NCI-H748 (cell line): ENCODE results near the gene OSGEP.
"Not testable (repeated sequence)": the region's sequence is repeated elsewhere in the genome, so short reads cannot be mapped to it uniquely, and the experiment has no call there.

ENCODE experiments used
- DNase-seq: peaks from one replicate; lab custom pipeline; 2025; ENCODE audit not compliant: unreplicated experiment; lab: John Stamatoyannopoulos, UW

OSGEP gene

DNA sequence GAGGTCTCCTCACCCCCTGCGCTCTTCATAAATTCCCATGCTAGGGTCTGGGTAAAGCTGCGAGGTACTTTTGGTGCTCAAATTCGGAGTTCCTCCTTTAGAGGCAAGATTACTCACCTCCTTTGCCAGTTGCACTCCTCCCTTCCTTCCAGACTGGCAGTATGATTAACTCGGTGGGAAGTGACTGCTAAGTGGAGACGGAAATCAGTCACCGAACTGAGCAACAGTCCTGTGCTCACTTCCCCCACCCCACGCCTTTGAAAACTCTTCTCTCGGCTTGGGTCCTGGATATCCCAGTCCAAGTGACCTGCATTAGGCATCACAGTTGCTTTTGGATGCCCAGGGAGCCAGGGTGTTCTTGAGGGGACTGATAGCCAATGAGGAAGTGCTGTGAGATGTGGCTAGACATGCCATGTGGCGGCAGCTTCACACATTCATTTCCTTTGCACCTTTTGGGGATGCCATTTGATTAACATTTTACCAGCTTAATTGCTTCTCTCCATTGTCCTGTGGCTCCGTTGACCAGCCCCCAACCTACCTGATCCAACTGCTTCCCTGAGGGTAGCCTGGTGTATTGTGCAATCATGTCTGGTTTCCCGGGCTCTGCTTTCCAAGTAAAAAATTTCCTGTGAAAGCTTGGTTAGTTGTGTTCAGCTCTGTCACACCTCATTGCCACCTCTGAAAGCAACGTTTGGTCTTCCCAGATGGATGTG is 15.4 kb upstream of the OSGEP start:
- peak; percentile 60 for DNase-seq

DNA sequence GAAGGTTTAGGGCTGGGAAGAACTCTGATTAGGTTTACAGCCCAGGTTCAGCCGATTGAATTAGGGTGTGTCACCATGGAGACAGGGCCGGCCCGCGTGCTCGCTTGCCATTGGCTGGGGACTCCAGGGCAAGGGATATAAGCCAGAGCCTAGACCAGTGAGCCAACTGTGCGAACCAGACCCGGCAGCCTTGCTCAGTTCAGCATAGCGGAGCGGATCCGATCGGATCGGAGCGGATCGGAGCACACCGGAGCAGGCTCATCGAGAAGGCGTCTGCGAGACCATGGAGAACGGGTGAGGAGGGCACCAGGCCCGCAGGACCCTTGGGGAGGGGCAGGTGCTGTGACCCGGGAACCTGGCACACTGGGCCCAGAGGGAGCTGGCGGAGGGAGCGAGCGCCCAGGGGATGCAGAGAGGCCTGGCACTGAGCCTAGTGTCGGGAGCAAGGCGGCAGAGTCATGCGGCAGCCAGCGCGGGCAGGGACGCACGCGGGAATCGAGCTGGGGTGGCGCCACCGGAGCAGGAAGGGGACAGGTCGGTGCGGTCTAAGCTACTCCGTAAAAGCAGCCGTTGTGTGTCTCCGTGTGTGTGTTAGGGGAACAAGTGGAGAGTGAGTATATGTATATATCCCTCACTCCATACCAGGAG is 14.8 kb upstream of the OSGEP start, which contains the start of gene PNP:
Gene PNP (plus strand): TSS at position 165 of the 648 bp plus-strand sequence. CDS start 119 bp downstream, at position 284.
- DNase-seq, result peak; percentile 96

DNA sequence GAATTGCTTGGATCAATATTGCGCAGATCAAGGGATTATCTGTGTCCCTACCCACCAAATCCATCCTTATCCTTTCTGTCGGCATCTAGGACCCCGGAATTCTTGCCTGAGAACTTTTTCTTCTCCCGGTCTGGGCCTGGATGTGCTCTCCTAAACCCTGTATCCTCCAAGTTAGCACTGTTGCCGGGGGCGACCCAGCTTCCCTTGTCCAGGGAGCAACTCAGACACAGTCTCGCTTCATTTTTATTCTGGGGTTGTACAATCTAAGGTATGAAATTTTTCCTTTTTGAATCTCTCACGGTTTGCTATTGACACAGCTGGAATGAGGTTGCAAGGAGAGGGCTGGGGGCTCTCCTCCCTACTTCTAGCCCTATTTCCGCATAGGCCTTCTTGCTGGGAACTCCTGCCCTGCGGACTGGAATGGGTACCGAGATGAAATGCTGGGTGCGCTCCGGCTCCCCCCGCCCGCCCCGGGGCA is 14.2 kb upstream of the OSGEP start:
- DNase-seq, result no peak

DNA sequence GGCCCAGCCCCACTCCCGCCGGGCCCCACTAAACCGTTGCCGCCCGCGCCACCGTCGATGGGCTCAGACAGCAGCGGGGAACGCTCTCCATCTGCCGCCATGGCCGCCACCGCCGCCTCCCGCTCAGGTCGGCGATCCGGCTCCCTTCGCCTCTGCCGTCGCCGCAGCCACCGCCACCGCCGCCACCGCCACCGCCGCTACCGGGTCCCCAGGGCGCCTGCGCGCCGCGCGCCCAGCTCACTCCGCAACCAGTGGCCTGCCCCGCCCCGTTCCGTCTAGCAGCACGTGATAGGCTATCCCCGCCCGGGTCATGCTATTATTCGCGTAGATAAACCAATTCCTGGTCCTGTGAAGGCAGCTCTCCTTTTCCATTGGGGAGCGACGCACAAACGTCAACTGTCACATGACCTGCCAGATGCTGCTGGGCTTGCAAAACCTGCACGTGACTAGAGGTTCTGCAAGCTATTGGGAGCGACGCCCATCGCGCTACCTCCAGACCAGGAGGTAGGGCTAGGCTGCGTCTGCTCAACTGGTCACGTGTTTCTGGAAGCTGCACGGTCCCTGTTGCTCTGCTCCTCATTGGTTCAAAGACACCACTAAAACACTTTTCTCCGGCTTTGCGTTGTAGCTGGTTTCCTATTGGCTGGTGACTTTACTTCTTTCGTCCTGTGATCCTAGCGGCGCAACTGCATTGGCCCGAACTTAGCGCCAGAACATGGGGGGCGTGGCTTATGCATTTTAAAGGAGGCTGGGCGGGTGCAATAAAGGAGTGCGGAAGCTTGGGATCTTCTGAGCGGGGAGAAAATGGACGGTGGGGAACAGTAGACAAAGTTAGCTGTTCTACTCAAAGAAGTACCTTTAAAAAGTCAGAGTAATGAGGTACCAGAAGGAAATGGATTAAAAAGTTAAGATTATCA is 6.9 kb upstream of the OSGEP start, which contains the start of gene PIP4P1:
Gene PIP4P1 (minus strand): TSS at position 210 of the 917 bp plus-strand sequence. CDS start 109 bp downstream, at position 101.
- peak; percentile 100 for DNase-seq

DNA sequence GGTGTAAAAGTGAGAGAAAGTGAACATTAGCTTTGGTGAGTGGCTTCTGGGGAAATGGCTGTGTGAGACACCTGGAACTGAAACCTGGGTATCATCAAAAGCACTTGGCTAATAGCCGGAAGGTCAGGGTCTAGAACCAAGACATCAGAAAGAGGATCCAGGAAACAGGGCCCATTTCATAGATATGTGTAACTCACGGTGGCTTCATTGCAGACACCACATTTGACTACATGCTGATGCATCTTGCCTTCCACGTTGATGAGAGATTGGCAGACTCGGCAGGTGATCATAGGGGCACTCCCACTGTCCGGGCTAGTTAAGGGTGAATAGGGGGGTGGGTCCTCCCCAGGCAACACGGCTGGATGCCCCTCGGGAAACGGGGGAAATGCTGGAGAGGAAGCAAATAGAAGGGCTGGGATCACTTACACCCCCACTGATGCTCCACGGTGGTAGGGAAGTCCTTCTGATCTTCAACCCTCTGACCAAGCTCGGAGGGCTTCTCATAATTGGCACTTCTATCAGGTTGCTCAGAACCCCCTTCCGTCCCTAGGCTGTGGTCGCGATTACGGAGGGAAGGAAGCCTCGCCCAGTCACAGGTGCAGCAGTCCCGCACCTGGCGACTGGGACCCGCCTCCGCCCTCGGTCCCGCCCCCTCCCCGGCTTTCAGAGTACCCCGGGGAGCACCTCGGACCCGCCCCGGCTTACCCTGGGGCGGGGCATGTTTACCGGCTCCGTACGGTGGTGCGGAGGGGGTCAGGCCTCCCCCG is 6.0 kb upstream of the OSGEP start:
- DNase-seq, result peak; percentile 81

DNA sequence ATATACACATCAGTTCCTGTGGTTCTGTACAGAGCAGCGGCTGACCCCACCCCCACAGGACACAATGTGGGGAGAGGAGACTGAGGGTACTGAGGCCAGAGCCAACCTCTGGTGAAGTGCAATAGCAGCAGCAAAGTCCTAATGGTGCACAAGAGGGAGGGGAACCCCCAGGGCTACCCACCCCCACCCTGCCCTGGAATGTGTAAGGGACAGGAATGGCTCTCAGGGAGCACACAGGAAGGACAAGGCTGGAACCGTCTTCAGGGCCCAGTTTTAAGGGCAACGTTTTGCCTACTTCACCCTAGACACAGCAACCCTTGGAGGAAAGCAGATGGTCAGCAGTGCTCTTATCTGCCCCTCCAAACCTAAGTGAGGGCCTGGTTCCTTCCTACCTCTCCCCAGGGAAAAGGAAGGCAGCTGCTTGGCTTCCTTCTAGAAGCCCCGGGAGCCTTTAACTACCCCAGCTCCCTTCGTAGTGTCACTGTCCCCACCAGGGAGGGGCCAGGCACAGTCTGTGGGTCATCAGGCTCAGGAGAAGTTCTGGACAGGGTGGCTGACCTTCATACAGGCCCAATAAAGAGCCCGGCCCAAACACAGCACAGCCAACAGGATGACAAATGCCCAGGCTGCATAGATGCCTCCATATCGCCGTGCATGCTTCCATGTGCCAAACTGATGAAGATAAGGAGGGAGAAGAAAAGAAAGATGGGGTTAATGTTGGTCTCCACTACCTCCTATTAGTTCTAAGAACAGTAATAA is 3.6 kb upstream of the OSGEP start:
- DNase-seq, result no peak

DNA sequence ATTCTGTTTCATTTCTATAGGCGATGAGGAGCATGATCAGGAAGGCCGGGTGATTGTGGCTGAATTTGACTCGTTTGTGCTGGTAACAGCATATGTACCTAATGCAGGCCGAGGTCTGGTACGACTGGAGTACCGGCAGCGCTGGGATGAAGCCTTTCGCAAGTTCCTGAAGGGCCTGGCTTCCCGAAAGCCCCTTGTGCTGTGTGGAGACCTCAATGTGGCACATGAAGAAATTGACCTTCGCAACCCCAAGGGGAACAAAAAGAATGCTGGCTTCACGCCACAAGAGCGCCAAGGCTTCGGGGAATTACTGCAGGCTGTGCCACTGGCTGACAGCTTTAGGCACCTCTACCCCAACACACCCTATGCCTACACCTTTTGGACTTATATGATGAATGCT is 2.4 kb upstream of the OSGEP start:
- no peak for DNase-seq

DNA sequence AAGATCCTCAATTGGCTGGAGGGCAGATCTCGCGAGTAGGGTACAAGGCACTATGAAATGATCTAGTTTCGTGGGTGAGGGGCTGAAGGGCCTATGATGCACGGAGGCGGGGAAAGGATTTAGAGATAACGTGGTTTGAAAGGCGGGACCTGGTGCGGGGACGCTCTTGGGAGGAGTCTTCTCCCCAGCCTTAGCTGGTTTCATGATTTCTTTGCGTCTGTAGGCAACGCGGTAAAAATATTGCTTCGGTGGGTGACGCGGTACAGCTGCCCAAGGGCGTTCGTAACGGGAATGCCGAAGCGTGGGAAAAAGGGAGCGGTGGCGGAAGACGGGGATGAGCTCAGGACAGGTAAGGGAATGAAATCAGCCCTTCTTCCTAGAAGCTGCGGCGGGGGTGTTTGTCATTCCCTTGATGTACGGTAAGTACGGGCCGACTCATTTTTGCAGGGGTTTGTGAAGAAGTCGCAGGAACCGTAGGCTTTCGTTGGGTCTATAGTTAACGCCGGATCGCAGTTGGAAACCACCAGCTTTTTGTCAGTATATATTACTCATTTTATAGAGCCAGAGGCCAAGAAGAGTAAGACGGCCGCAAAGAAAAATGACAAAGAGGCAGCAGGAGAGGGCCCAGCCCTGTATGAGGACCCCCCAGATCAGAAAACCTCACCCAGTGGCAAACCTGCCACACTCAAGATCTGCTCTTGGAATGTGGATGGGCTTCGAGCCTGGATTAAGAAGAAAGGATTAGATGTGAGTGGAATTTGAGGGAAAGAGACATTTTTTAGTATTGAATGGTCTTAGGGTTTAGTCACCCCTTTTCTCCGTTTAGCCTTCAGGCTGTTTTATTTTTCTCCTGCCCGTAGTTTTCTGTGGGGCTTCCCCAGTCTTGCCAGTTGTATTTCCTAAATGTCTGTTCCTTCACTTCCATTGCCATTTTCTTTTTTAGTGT is 1.0 kb upstream of the OSGEP start:
- DNase-seq, result peak; percentile 88

DNA sequence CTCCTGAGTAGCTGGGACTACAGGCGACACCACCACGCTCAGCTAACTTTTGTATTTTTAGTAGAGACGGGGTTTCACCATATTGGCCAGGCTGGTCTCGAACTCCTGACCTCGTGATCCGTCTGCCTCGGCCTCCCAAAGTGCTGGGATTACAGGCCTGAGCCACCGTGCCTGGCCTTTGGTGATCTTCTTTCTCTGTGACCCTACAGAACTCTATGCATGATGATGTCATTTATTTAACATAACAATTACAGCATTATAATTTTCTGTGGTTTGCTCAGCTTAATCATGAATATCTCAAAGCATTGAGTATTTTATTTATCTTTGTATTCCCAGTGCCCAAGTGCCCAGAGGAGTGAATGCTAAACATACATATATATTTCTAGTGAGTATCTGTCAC is 1.8 kb downstream of the OSGEP start:
- not testable (repeated sequence) for DNase-seq

DNA sequence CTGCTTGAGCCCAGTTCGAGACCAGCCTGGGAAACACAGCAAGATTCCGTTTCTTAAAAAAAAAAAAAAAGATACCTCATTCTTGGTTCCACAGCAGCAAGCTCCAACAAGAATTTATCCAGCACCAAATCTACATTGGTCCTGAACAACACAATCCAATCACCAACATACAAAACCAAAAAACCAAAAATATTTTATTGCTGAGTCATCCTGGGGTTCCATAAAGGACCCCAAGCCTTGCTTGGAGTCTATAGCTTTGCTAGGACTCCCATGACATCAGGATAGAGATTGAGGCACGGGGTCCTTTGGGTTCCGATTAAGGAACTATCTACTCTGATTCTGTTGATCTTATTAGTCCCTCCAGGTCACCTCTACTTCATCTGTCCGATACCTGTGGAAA is 7.7 kb downstream of the OSGEP start:
- no peak for DNase-seq

DNA sequence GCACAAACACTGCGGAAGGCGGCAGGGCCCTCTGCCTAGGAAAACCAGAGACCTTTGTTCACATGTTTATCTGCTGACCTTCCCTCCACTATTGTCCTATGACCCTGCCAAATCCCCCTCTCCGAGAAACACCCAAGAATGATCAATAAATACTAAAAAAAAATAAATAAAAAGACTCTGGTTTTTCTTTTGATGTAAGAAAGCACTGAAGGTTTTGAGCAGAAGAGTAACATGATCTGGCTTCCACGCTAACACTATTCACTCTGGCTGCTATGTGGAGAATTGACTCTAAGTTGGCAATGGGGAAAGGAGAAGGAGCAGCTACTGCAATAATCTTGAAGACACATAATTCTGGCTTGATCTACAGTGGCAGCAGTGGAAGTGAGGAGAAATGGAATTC is 11.0 kb downstream of the OSGEP start:
- DNase-seq, result not testable (repeated sequence)

DNA sequence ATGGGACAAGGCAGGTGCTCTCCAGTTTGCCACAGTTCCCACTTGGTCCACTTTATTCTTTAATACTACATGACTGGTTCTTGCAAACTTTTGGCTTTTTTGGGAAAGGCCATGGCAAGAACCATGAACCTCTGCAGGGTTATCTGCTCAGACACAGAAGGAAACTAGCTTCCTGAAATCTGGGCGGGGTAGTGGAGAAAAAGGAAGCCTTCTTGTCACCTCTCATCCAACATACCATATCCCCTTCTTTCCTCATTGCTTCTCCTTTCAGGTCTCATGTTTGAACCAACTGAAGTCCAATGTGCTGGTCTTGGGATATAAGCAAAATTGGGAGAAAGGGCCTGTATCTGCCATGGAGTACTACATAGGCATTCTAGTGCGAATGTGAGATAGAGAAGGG is 13.2 kb downstream of the OSGEP start:
- no peak for DNase-seq

DNA sequence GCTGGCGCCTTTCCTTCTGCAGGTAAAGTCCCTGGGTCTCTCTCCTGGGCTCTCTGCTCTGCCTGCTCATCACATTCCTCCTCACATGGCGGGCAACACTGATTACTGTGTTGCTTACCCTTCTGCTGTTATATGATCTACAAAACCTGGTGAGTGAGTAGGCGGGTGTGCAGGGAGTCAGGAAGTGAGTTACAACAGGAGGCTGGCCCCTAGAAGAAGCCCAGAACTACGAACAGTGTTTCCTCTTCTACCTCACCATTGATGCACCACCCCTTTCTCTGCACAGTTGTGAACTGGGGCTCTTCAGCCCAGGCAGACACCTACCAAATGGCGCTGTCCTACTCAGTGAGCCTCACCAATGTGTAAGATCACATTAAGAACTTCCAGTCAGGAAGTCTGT is 13.7 kb downstream of the OSGEP start:
- DNase-seq, result no peak

DNA sequence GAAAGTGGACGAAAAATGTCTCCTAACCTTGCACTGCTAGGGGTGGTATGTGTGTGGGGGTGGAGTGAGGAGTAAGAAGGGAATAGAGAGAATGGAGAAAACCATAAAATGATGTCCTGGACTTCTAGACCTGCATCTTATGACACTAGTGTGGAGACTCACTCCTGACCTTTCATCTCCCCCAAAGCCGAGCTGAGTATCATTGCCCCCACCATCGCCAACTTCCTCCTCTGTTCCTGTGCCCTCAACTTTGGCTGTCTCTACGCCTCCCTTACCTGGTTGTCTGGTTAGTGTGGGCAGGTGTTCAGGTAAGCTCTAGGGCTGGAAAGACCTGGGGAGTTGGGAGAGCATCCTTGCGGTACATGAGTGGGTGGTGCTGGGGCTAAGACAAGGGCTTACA is 14.1 kb downstream of the OSGEP start:
- DNase-seq, result no peak

DNA sequence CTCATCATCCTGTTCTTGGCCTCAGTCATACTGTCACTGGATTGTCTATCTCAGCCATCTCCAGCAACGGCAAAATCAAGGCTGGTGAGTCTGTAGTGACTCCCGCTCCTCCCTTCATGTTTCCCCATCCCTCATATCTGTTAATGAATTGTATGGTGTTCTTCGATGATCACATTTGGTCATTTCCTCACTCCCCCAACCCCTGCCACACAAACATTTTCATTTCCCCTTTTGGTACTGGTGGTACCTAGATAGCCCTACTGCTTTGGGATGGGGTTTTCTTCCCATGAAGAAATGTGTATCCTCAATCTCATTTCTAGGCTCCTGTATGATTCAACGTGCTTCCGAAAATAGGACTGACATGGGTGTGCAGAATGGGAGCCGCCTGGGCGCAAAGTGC is 15.9 kb downstream of the OSGEP start:
- DNase-seq, result no peak

DNA sequence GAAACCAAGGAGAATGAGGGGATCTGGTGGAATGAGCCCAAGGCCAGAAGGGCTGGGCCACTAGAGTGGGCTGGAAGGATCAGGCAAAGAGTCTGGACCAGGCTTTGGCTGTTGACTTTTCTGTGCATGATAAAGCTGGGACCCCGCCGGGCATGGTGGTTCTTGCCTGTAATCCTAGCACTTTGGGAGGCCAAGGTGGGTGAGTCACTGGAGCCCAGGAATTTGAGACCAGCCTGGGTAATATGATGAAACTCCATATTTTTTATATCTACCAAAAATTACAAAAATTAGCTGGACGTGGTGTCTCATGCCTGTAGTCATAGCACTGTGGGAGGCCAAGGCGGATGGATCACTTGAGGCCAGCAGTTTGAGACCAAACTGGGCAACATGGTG is 18.3 kb downstream of the OSGEP start:
- no peak for DNase-seq

DNA sequence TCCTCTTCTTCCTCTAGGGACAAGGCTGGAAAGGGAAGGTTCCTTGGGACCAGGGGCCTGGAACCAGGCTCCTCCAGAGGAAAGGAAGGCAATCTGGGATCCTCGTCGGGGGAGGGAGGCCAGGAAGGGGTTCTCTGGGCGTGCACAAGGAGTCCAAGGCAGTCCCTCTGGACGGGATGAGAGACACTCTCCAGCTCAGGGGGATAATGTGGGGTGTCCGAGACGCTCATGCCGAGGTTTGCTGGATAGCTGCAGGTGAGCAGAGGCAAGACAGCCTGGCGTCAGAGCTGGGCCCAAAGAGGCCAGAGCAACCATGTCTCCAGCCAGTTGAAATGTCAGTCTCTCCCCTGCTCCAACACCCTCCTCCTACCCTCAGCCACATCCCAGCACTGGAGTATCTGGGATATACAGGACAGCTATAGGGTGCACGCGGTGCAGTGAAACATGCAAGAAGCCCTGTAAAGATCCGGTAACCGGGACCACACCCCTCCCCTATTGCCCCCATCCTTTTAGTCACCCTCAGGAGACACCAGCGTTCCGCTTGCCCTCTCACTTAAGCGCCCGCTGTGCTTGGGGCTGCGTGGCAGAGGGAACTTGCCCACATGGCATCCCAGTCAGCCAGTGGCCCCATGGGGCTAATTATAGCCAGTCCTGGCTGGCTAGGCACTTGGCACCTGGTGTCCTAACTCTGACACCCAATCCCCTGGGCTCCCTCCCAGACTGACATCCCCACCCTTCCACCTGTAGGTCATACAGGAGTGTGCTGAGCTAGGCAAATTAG is 18.8 kb downstream of the OSGEP start, which contains the start of gene KLHL33:
Gene KLHL33 (minus strand): TSS at position 585 of the 781 bp plus-strand sequence. CDS start 355 bp downstream, at position 230.
- DNase-seq, result no peak
